Endothelial cell of umbilical vein (primary cell): ENCODE measurements around the gene LRRC42. TPM values are rescaled to one million over a fixed set of nuclear protein-coding genes. Genes with fewer than 3 reads are reported as not detected.

ENCODE experiments used
- BruUV-seq: library from RNA; stranded (reverse); fragments of 400-500 nt; replicated peaks from 2 replicates; lab custom pipeline; 2021; lab: Mats Ljungman, UMichigan
- CTCF ChIA-PET: fragments of 300-600, 350-600 bp; sonication (Branson Sonifier 250); formaldehyde crosslinking; loops from one replicate; lab custom pipeline; 2021; ENCODE audit warnings: antibody characterized with exemption, inconsistent platforms; lab: Charles Lee
- POLR2A ChIA-PET: fragments of 300-600, 350-600 bp; sonication (Branson Sonifier 250); formaldehyde crosslinking; loops from one replicate; lab custom pipeline; 2021; ENCODE audit warnings: antibody characterized with exemption, inconsistent platforms; lab: Charles Lee
- DNase-seq: peaks from one replicate; pipeline ENCODE4 v3.0.0-alpha.2; 2011; ENCODE audit warnings: low read depth, low spot score
- FAIRE-seq: peaks from 2 replicates; lab custom pipeline; 2011; peaks lifted over from hg19 to GRCh38; lab: Jason Lieb, UNC
- H2AFZ ChIP-seq: 2 replicates; pipeline ENCODE4 v1.6.0; 2012; ENCODE audit warnings: low read depth, low read length, control low read depth, inconsistent platforms
- H3K27ac ChIP-seq: 2 replicates; pipeline ENCODE4 v1.5.1; 2011; ENCODE audit warnings: low read depth, mild to moderate bottlenecking, control low read depth, low read length, moderate library complexity; ENCODE audit not compliant: insufficient read depth
- H3K27me3 ChIP-seq, 2 experiments: 2 replicates each; pipeline versions ENCODE4 v1.6.0 to v1.6.1; 2011; ENCODE audit warnings: low read length in 2 of 2, mixed read lengths in 1 of 2; ENCODE audit not compliant: control insufficient read depth in 2 of 2, insufficient read depth in 2 of 2
- H3K36me3 ChIP-seq, 2 experiments: 2 replicates in 1 of 2; 3 replicates in 1 of 2; pipeline ENCODE4 v1.5.1; 2011; ENCODE audit warnings: low read length in 2 of 2, mild to moderate bottlenecking in 1 of 2, moderate library complexity in 1 of 2; ENCODE audit not compliant: control insufficient read depth in 2 of 2, insufficient read depth in 2 of 2; ENCODE audit errors: extremely low read depth in 1 of 2
- H3K4me1 ChIP-seq: 3 replicates; pipeline ENCODE4 v1.5.1; 2011; ENCODE audit warnings: mild to moderate bottlenecking, low read length; ENCODE audit not compliant: control insufficient read depth, insufficient read depth; ENCODE audit errors: extremely low read depth
- H3K4me2 ChIP-seq: 2 replicates; pipeline ENCODE4 v1.6.1; 2011; ENCODE audit warnings: low read length, control low read depth, mixed read lengths; ENCODE audit not compliant: insufficient read depth
- H3K4me3 ChIP-seq, 3 experiments: fragments of 200-600 bp in 1 of 3; sonication (generic), shearing (Covaris generic) in 1 of 3; replicated peaks in 1 of 3; 2 replicates each; pipeline ENCODE4 v1.5.1; 2011 to 2016; ENCODE audit warnings: control low read depth in 3 of 3, low read length in 3 of 3, mild to moderate bottlenecking in 2 of 3, inconsistent platforms in 1 of 3, low read depth in 1 of 3, moderate library complexity in 1 of 3; ENCODE audit not compliant: insufficient read depth in 1 of 3
- H3K79me2 ChIP-seq: 2 replicates; pipeline ENCODE4 v1.6.0; 2012; ENCODE audit warnings: low read length, inconsistent platforms; ENCODE audit not compliant: control insufficient read depth, insufficient read depth
- H3K9ac ChIP-seq: replicated peaks from 2 replicates; pipeline ENCODE3; 2011; ENCODE audit warnings: low read length, control low read depth; ENCODE audit not compliant: insufficient read depth; ENCODE audit errors: extremely low read depth
- H3K9me1 ChIP-seq: replicated peaks from 3 replicates; pipeline ENCODE4 v1.6.0; 2011; ENCODE audit warnings: mild to moderate bottlenecking, low read length; ENCODE audit not compliant: control insufficient read depth, insufficient read depth; ENCODE audit errors: extremely low read depth
- H3K9me3 ChIP-seq: replicated peaks from 2 replicates; pipeline ENCODE4 v1.5.1; 2012; ENCODE audit warnings: low read length, inconsistent platforms; ENCODE audit not compliant: control insufficient read depth, insufficient read depth
- H4K20me1 ChIP-seq: replicated peaks from 2 replicates; pipeline ENCODE3; 2011; ENCODE audit warnings: mild to moderate bottlenecking, low read length; ENCODE audit not compliant: control insufficient read depth, insufficient read depth; ENCODE audit errors: extremely low read depth
- CTCF ChIP-seq, 2 donors: IDR thresholded peaks; 1 replicate in 1 of 2; 2 replicates in 1 of 2; pipeline ENCODE4 v1.5.1; 2011; ENCODE audit warnings: low read length in 2 of 2, mild to moderate bottlenecking in 2 of 2, moderate library complexity in 2 of 2, control low read depth in 1 of 2, inconsistent platforms in 1 of 2, low read depth in 1 of 2; ENCODE audit not compliant: insufficient read depth in 1 of 2; ENCODE audit errors: extremely low read depth in 1 of 2
- EZH2 ChIP-seq: IDR thresholded peaks from 2 replicates; pipeline ENCODE4 v1.6.1; 2012; ENCODE audit warnings: borderline replicate concordance, low read depth, mild to moderate bottlenecking, moderate library complexity, low read length, inconsistent platforms; ENCODE audit not compliant: severe bottlenecking
- FOS ChIP-seq: IDR thresholded peaks from 2 replicates; pipeline ENCODE4 v1.6.1; 2011; ENCODE audit warnings: mild to moderate bottlenecking, low read length, moderate library complexity, borderline replicate concordance; ENCODE audit not compliant: insufficient read depth
- GATA2 ChIP-seq: IDR thresholded peaks from 2 replicates; pipeline ENCODE4 v1.7.0; 2011; ENCODE audit warnings: low read depth, mild to moderate bottlenecking, moderate library complexity, mixed read lengths, low read length; ENCODE audit not compliant: insufficient read length, insufficient read depth
- JUN ChIP-seq: IDR thresholded peaks from 2 replicates; pipeline ENCODE4 v1.6.1; 2011; ENCODE audit warnings: borderline replicate concordance, low read depth; ENCODE audit not compliant: insufficient read length, insufficient read depth
- MAX ChIP-seq: IDR thresholded peaks from 2 replicates; pipeline ENCODE4 v1.6.1; 2011; ENCODE audit not compliant: insufficient read depth, insufficient read length
- MYC ChIP-seq: IDR thresholded peaks from one replicate; pipeline ENCODE4 v1.6.1; 2011; ENCODE audit warnings: mild to moderate bottlenecking, low read depth, low read length
- POLR2A ChIP-seq: IDR thresholded peaks from 2 replicates; pipeline ENCODE4 v1.6.1; 2012; ENCODE audit warnings: low read depth, mild to moderate bottlenecking, control low read depth, low read length
- POLR2AphosphoS5 ChIP-seq: IDR thresholded peaks from 2 replicates; pipeline ENCODE4 v1.6.1; 2012; ENCODE audit warnings: low read depth, mild to moderate bottlenecking, control low read depth, low read length, moderate library complexity; ENCODE audit not compliant: insufficient read depth
- dilution Hi-C: fragments of 300-500 bp; cut with MboI; formaldehyde crosslinking; loops from one replicate; pipeline ENCODE4 v1.15.0; 2019; ENCODE audit warnings: low sequenced_read_pairs; ENCODE audit not compliant: extremely low pct_ligation_motif_present
- intact Hi-C: fragments of 100-400 bp; cut with micrococcal nuclease; formaldehyde crosslinking; loops from one replicate; pipeline ENCODE4 v1.10.0; 2022
- polyA plus RNA-seq, 4 experiments: library from polyadenylated mRNA; depleted of rRNA in 3 of 4; stranded (reverse) in 3 of 4; unstranded in 1 of 4; fragments of >200 nt; gene quantifications; 2 replicates each; pipeline versions ENCODE4 v1.2.1 to v1.2.3, GENCODE V29; 2011 to 2012; ENCODE audit warnings: missing spikeins in 1 of 4
- total RNA-seq: library from RNA; stranded (reverse); gene quantifications from 2 replicates; pipeline ENCODE4 v1.2.3, GENCODE V29; 2021

Gene LRRC42
- total and polyA plus RNA-seq, 2 donors (not counting 3 experiments of a cell fraction or from before 2014, with no cell fraction given), result 25.3 to 26.1 TPM

GRCh38 chr1:53906121-53906520 is 40.0 kb upstream of the LRRC42 start:
- Histone ChIP-seq H3K9me1 (no peaks in the 10 kb centered on the region), H3K4me1 (no peaks in the 10 kb centered on the region), H3K79me2 (no peaks in the 10 kb centered on the region), H3K4me2 (no peak overlapping the region), H3K9me3 (no peaks in the 10 kb centered on the region), H3K36me3 (no peaks in the 10 kb centered on the region), H3K27ac (no peak overlapping the region), H4K20me1 (no peaks in the 10 kb centered on the region), H3K9ac (no peak overlapping the region), H3K27me3 (no peaks in the 10 kb centered on the region), H2AFZ (no peak overlapping the region), H3K4me3 (no peak overlapping the region)
- TF ChIP-seq MYC (no peak), POLR2A (no peak), JUN (no peak), GATA2 (no peak), CTCF (IDR thresholded peaks at IDR 0.05; ENCODE audit: extremely low read depth in 1 of 2, insufficient read depth in 1 of 2, low read depth in 1 of 2, low read length in 2 of 2) (no peak), MAX (no peak), POLR2AphosphoS5 (no peak), EZH2 (no peak), FOS (no peak)
- dilution Hi-C loops (no loop called here), intact Hi-C loops (no loop called here)
- ChIA-PET POLR2A (no interaction called here), CTCF (no interaction called here)
- no TSS peak for BruUV-seq
- no peak for FAIRE-seq
- no peak for DNase-seq
